Erythroblast (primary cell): ENCODE data around the gene KRTAP22-1.

ENCODE experiments used
- GATA1 ChIP-seq: IDR thresholded peaks from 2 replicates; pipeline ENCODE4 v1.6.1; 2011; ENCODE audit warnings: low read depth, mild to moderate bottlenecking, control low read depth, low read length, moderate library complexity
- POLR2A ChIP-seq: IDR thresholded peaks from 2 replicates; pipeline ENCODE4 v1.6.1; 2011; ENCODE audit warnings: mild to moderate bottlenecking, low read length

- TF ChIP-seq POLR2A: no peak
- TF ChIP-seq GATA1: no peak
These were observed 18.0 kb upstream of the KRTAP22-1 start for GRCh38 chr21:30582870-30583269.
